GM21381 (cell line): ENCODE data around the gene COL4A2.

Experiments
- ATAC-seq: cut with Tn5 transposase; IDR thresholded peaks from one replicate; pipeline ENCODE4 v1.9.1; 2021; ENCODE audit warnings: mild to moderate bottlenecking, moderate library complexity; ENCODE audit not compliant: unreplicated experiment

The COL4A2 gene

DNA sequence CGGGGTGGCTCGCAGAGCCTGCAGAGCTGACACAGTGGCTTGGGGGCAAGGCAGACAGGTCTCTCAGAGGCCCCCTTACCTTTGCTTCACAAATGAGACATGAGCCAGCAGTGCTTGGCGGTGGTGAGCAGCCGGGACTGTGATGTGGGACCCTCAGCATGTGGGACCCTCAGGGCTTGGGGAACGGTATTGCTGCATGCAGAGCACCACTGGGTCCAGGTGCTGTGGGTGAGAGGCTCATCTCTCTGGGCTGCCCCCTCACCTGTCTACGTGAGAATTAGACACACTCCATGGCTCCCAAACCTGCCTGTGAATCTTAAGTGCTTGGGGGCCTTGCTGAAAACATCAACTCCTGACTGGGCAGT, 106.6 kb downstream of the COL4A2 start:
- ATAC-seq: no peak

DNA sequence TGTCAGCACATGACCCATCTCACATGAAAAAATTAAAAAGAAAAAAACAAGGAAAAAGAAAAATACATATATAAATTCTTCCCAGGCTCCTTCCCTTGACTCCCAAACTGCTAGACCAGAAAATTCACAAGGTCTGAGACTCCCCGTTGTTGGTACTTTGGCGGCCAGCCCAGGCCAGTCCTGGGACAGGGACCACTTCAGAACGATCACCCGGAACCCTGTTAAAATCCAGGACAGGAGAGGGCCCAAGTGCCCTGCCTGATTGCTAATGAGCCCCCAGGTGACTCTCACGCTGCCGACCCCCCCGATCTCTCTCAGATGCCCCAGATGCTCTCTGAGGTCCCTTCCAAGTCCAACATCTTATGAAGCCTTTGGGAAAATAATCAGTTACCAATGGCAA, 107.2 kb downstream of the COL4A2 start:
- no peak for ATAC-seq

GRCh38 chr13:110414931-110415330, 107.8 kb downstream of the COL4A2 start:
- no peak for ATAC-seq

DNA sequence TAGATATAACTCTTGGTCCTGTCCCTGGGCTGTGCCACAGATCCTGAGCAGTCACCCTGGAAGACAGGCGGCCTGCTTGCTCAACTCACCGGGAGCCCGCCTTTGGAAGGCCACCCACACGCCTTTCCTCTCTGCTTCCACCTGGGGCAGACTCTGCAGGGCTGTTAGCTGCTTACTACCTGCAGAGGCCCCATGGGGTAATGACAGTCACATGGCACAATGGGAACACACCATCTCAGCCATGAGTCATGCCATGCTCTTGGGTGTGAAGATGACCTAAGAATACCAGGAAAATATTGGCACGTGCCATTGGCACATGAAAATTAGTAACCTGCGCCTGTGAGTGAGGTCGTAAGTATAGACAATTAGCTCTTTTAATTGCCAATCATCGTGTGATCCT, 108.6 kb downstream of the COL4A2 start:
- ATAC-seq: no peak

GRCh38 chr13:110416131-110417025, 109.3 kb downstream of the COL4A2 start:
- ATAC-seq: no peak

DNA sequence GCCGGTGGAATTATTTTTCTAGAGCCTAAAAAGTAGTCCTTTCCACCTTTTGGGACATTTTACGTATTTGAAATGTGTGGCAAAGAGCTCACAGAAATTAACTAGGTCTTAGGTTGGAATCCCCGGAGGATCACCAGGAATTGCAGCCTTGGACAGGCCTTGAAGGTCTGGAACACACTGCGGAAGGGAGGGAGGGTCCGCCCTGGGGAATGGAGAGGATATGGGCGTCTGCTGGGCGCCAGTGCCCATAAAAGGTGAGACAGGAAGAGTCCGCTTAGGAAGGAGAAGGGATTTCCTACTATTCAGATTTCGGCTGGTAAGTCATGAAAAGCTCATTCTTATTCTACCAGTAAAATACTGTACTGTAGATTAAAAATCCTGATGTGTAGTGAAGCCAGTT, 111.9 kb downstream of the COL4A2 start:
- no peak for ATAC-seq

DNA sequence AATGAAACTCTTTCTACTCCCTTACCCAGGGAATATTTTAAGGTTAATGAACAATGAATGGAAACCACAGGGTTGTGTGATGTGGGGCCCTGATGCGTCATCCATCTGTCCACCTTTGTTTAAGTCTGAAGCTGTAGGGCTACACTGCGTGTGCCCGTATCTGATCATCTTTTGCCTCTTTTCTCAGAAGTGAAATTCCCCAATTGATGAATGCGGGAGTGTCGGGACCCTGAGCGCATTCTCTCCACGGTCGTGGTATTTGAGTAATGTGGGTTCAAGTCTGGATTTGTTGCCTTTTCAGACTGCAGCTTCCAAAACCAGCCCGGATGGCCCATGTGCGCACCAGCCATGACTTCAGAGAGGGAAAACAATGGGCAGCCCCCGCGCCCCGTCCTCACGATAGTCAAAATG, 112.3 kb downstream of the COL4A2 start:
- peak; percentile 62 for ATAC-seq

- ATAC-seq: no peak
Measured at GRCh38 chr13:110419946-110420345, 112.9 kb downstream of the COL4A2 start.

GRCh38 chr13:110420626-110421025, 113.5 kb downstream of the COL4A2 start:
- ATAC-seq: no peak

DNA sequence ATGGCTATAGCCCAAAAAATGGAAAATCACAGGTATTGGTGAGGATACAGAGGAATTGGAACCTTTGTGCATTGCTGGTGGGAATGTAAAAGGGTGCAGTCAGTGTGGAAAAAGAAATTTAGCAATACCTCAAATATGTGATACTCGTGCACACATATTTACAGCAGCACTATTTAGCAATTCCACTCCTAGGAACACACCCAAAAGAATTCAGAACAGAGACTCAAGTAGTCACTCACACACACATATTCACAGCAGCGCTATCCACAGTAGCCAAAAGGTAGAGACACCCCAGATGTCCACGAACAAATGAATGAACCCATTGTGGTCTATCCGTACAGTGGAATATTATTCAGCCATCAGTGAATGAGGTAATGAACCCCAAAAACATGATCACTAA, 114.0 kb downstream of the COL4A2 start:
- no peak for ATAC-seq

DNA sequence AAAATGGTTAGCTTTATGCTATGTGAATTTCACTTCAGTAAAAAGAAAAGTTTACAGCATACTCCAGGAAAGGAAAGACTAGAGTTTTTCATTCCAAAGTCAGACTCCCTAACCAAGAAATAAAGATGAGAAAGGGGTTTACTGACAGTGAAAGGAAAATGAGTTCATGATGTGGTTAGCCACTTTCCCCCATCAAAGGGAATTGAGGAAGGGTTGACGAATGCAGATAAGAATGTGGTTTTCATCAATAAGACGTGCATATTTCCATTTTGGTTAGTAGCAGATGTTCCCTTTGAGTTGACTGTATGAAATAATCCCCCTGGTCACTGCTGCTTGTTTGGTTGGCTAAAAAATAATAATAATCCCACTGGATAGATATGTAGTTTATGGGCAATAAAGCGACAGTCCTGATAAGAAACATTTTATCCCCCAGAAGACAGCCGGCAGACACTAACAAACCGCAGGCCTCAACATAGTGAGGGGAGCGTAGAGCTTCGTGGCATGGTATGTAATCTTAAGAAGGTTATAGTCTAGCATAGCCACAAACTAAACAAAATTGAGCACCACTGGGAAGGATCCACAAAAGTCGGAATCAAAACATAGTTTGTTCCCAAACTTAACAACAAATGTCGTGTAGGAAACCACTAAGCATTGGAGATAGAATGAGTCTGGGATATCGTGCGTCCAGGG, 114.8 kb downstream of the COL4A2 start:
- no peak for ATAC-seq

- no peak for ATAC-seq
Measured at GRCh38 chr13:110422913-110423688, 116.0 kb downstream of the COL4A2 start.

- no peak for ATAC-seq
Measured at GRCh38 chr13:110423689-110424302, 116.7 kb downstream of the COL4A2 start.

GRCh38 chr13:110424569-110425443, 117.7 kb downstream of the COL4A2 start:
- no peak for ATAC-seq

DNA sequence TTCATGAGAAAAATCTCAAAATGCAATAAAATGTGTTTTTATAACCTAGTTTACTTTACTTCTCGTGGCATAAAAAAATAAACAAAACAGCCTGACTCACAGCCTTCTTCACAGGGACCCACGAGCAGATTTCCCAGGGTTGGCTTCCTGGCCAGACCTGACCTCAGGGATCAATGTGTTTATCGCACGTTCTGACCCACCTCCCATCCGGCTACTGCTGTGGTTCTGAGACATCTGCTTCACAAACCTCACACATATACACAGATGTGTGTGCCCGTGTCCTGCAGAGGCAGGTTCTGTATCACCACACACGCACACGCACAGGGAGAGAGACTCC, 118.3 kb downstream of the COL4A2 start:
- no peak for ATAC-seq

DNA sequence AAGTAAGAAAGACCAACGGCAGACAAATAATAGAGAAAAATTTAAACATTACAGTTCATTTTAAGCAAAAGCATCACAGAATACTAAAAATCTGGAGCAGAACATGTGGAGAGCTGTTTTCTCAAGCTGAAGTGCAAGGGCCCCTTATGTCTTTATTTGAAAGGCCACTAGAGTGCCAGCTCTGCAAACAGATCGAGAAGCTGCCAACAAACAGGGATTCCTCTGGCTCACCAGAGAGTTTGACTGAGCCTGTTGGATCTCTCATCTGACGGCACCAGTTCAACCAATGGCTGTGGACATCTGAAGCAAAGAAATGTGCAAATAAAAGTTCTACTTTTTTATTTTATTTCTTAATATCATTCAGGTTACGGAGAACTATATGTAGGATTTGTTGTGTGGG, 119.7 kb downstream of the COL4A2 start:
- no peak for ATAC-seq

DNA sequence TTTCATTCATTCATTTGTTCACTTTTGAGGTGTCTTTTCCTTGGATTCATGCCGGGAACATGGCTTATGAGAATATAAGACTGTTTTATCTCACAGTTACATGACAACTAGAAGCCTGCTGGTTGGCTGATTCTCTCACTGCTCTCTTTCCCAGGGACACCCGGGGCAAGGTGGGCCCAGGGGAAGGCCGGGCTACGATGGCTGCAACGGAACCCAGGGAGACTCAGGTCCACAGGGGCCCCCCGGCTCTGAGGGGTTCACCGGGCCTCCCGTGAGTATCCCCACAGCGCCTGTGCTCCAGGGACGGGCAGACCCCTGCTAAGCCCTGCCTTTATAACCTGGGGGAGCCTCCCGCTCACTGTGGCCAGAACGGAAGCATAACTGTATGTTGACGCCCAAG, 121.2 kb downstream of the COL4A2 start:
- ATAC-seq: no peak

- ATAC-seq: no peak
Measured at GRCh38 chr13:110430391-110431336, 123.6 kb downstream of the COL4A2 start.
